ENCODE measurements around the gene KIR3DL2.
"Not testable (repeated sequence)": the region's sequence is repeated elsewhere in the genome, so short reads cannot be mapped to it uniquely, and the experiment has no call there.

The KIR3DL2 gene

GRCh38 chr19:54903303-54903702 lies 53.1 kb downstream of the KIR3DL2 start:
- no peak overlapping the region for H3K9ac ChIP-seq (ENCODE audit: low read length)
- H3K9me3 ChIP-seq (ENCODE audit: control insufficient read depth, low read length) = no peaks in the 10 kb centered on the region
- no peaks in the 10 kb centered on the region for H3K36me3 ChIP-seq (ENCODE audit: control insufficient read depth, insufficient read depth, low read length)
- peaks cover 5% of the 10 kb centered on the region for H3K27me3 ChIP-seq (ENCODE audit: control insufficient read depth, insufficient read depth, low read length)
- H3K4me1 ChIP-seq (ENCODE audit: control insufficient read depth, insufficient read depth, low read length) = no peaks in the 10 kb centered on the region
- H3K4me3 ChIP-seq (ENCODE audit: low read length) = no peak overlapping the region

GRCh38 chr19:54904261-54904660 lies 54.0 kb downstream of the KIR3DL2 start:
- not testable (repeated sequence) for H3K9me3 ChIP-seq (ENCODE audit: control insufficient read depth, low read length); H3K4me3 ChIP-seq (ENCODE audit: low read length); H3K9ac ChIP-seq (ENCODE audit: low read length); H3K36me3 ChIP-seq (ENCODE audit: control insufficient read depth, insufficient read depth, low read length); H3K4me1 ChIP-seq (ENCODE audit: control insufficient read depth, insufficient read depth, low read length); H3K27me3 ChIP-seq (ENCODE audit: control insufficient read depth, insufficient read depth, low read length)

GRCh38 chr19:54905421-54905802 lies 55.2 kb downstream of the KIR3DL2 start:
- Histone ChIP-seq H3K4me3 (ENCODE audit: low read length) (no peak overlapping the region), H3K9ac (ENCODE audit: low read length) (no peak overlapping the region), H3K4me1 (ENCODE audit: control insufficient read depth, insufficient read depth, low read length) (no peaks in the 10 kb centered on the region), H3K27me3 (ENCODE audit: control insufficient read depth, insufficient read depth, low read length) (peaks cover 5% of the 10 kb centered on the region), H3K9me3 (ENCODE audit: control insufficient read depth, low read length) (no peaks in the 10 kb centered on the region), H3K36me3 (ENCODE audit: control insufficient read depth, insufficient read depth, low read length) (no peaks in the 10 kb centered on the region)

- H3K4me3 ChIP-seq (ENCODE audit: low read length) = no peak within 1 kb of the TSS
- H3K9me3 ChIP-seq (ENCODE audit: control insufficient read depth, low read length) = no peaks in the 10 kb centered on the region
- H3K9ac ChIP-seq (ENCODE audit: low read length) = no peak within 1 kb of the TSS
- H3K4me1 ChIP-seq (ENCODE audit: control insufficient read depth, insufficient read depth, low read length) = no peaks in the 10 kb centered on the region
- no peaks in the 10 kb centered on the region for H3K36me3 ChIP-seq (ENCODE audit: control insufficient read depth, insufficient read depth, low read length)
- H3K27me3 ChIP-seq (ENCODE audit: control insufficient read depth, insufficient read depth, low read length) = peaks cover 5% of the 10 kb centered on the region
These were observed 55.7 kb downstream of the KIR3DL2 start, which contains the start of gene NCR1 for GRCh38 chr19:54905803-54906511. NCR1 (plus strand) TSS chr19:54906148; CDS start chr19:54906188, 40 bp downstream.

GRCh38 chr19:54906819-54907218 lies 56.6 kb downstream of the KIR3DL2 start:
- Histone ChIP-seq H3K9ac (ENCODE audit: low read length) (no peak overlapping the region), H3K36me3 (ENCODE audit: control insufficient read depth, insufficient read depth, low read length) (no peaks in the 10 kb centered on the region), H3K9me3 (ENCODE audit: control insufficient read depth, low read length) (no peaks in the 10 kb centered on the region), H3K4me3 (ENCODE audit: low read length) (no peak overlapping the region), H3K27me3 (ENCODE audit: control insufficient read depth, insufficient read depth, low read length) (peaks cover 5% of the 10 kb centered on the region), H3K4me1 (ENCODE audit: control insufficient read depth, insufficient read depth, low read length) (no peaks in the 10 kb centered on the region)

GRCh38 chr19:54907899-54908298 lies 57.7 kb downstream of the KIR3DL2 start:
- not testable (repeated sequence) for H3K4me1 ChIP-seq (ENCODE audit: control insufficient read depth, insufficient read depth, low read length); H3K9me3 ChIP-seq (ENCODE audit: control insufficient read depth, low read length); H3K36me3 ChIP-seq (ENCODE audit: control insufficient read depth, insufficient read depth, low read length); H3K4me3 ChIP-seq (ENCODE audit: low read length); H3K27me3 ChIP-seq (ENCODE audit: control insufficient read depth, insufficient read depth, low read length); H3K9ac ChIP-seq (ENCODE audit: low read length)

Measured in mucosa of stomach (tissue), 1 donor.